GM18520 (cell line): Measurements from ENCODE around the gene ADGRA3.
"Not testable (repeated sequence)": the region's sequence is repeated elsewhere in the genome, so short reads cannot be mapped to it uniquely, and the experiment has no call there.

ENCODE experiments used
- ATAC-seq: cut with Tn5 transposase; IDR thresholded peaks from one replicate; pipeline ENCODE4 v1.9.1; 2021; ENCODE audit not compliant: unreplicated experiment

ADGRA3 gene

DNA sequence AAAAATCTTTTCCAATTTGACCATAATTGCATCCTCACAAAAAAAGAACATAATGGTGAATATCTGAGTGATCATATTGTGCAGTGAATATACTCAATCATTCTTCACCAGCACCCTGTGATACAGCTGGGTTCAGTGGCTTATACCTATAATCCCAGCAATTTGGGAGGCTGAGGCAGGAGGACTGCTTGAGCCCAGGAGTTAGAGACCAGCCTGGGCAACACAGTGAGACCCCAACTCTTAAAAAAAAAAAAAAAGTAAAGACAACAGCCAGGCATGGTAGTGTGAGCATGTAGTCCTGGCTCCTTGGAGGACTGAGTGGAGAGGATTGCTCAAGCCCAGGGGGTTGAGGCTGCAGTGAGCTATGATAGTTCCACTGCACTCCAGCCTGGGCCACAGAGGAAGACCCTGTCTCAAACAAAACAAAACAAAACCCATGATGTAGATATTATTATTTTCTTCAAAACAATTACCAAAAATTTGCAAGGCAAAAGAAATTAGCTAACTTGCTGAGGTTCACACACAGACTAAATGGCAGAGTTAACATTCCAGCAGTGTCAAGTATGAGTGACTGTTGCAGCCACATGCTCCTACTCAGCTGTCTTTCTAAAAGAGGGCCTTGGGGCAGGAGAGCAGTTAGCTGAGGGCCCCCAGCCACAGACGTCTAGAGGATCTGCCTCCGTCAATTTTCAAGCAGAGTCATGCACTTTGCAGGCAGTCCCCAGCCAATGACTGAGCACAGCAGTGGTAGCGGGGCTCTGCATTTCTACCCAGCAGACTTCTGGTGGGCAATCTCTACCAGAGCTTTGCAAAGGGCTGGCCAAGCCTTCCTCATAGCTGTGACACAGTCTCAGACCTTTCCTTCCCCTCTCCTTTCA lies 33.4 kb downstream of the ADGRA3 start:
- no peak for ATAC-seq

DNA sequence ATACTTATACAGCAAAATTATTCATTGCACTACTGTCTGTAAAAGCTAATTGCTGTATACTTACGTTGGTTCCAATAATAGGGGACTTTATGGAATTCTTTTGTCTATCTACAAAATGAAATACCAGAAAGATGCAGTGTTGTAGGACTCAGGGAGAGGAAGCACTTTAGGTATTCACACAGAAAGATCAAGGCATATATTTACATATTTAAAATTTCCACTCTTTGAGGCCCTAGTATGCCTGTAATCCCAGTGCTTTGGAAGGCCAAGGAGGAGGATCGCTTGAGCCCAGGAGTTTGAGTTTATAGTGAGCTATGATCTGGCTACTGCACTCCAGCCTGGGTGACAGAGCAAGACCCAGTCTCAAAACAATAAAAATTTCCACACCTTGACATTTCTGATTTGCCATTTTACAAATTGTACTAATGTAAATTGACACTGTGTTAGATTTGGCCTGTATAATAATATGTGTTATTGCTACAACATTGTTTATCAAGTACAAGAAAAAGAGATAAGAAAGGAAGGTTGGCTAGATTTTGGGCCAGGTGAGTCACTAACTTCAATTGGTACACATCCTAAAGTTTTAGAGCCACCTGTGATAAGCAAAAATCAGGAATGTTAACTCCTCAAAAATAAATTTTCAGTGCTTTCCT lies 35.1 kb downstream of the ADGRA3 start:
- ATAC-seq: no peak

DNA sequence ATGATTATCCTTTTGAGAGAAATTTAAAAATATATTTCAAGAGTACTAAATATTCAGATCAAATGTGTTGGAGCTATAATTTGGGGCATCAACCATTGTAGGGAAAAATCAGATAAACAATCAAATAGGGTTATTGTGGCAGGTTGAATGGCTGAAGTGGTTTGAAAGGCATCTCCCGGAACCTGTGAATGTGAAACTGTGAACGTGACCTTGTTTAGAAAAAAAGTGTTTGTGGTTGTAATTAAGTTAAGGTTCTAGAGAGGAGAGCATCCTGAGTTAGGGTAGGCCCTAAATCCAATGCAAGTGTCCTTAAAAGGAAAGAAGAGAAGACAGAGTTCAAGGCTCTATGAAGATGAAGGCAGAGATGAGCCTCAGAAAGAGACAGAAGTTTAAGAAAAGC lies 37.4 kb downstream of the ADGRA3 start:
- ATAC-seq: no peak

DNA sequence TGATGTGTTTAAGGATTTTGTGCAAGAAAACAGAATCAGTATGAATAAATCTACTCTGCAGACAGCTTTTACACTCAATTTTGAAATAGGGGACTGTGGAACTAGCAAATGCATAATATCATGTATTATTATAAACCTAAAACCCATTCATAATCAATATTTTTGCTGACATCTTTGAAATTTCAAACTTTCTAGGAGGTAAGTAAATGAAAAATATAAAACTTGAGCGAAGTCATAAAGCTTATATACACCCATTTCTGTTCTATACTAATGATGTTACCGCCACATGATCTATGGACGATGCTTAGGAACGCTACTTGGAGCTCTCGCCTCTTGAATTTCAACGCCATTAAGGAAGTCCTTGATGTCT lies 38.1 kb downstream of the ADGRA3 start:
- ATAC-seq: no peak

DNA sequence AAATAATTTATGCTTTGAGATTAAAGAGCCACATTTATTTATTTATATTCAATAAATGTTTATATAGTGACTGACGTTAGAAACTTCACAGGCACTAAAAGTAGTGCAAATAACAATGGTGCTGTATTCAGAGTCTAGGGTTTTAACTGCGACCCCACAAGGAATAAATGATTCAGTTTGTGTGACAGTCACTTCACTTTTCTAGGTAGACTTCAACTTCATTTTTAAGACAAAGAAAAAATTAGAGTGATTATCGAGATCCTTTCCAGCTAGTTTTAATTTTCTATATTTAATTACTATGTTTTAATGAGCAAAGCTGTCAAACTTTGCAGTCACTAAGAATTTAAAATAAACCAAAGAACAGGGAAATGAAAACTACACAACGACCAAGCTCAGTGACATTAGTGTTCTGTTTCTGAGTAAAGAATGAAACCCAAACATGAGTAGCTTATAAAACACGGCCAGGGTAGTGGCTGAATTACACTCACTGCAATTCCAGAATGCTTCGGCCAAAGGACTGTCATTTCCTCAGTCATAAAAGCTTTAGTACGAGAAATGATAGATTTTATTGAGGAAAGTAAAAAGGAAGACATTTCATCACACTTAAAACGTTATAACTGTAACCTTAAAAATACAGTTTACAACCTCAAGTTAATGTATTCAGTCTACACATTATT lies 38.6 kb downstream of the ADGRA3 start:
- no peak for ATAC-seq

DNA sequence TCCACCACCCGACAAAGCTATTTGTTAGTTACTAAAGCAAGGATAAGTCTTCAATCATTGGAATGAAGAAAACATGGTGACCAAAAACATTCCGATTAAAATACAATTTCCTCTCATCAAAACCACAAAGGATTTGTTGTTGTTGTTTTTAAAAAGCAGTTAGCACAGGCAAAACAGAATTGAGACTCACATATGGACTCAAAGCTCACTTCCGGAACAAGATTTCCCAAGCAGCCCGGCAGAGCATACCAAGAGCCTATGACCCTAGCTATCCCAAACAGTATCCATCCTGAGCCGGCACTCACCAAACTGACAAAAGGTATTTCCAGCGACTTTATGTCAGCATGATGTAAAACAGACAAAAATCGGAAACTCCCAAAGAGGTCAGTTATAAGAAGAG lies 39.9 kb downstream of the ADGRA3 start:
- ATAC-seq: no peak

DNA sequence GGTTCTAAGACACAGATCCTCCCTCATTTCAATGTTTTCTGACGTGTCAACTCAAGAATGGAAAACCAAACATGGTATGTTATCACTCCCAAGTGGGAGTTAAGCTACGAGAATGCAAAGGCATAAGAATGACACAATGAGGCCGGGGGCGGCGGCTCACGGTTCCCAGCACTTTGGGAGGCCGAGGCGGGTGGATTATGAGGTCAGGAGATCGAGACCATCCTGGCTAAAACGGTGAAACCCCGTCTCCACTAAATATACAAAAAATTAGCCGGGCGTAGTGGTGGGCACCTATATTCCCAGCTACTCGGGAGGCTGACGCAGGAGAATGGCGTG lies 40.6 kb downstream of the ADGRA3 start:
- ATAC-seq: not testable (repeated sequence)

DNA sequence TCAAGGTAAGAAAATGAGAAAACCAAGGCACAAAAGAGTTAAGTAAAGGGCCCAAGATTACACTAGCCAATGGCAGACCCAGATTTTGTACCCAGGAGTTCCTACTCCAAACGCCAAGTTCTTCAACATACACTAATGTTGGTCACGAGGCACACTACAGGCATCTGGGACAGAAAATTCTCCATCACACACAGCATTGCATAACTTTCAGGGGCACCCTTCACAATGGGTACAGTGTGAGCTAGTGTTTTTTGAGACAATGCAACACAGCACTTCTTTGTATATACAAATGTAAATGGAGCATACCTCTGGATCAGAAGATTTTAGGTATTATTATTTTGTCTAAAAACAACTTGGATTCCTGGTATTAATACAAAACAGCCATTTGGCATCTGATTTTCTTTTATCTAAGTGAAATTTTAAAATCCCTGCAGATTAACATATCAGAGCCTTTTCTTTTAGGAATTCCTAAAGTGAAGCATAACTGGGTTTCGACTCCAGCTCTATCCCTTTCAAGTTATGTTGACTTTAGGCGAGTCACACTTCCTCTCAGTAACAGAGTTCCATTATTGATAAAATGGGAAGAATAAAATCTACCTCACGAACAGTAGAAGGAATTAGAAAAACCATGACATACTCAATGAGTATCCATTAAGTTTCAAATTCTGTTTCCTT lies 41.1 kb downstream of the ADGRA3 start:
- no peak for ATAC-seq

DNA sequence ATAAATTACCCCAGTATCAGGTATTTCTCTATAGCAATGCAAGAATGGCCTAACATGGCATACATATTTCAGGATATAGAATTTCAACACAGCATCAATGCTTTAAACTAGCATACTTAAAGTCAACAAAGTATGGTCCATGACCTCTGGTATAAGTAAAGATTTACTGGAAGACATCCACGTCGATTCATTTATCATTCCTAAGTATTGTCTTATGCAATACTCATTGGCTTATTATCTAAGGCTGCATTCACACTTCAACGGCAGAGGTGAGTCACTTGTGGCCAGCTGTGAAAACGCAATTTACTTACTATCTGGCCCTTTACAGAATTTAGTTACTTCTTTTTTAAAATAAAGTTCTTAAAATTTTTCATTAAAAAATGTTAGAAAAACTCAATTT lies 42.6 kb downstream of the ADGRA3 start:
- ATAC-seq: no peak

DNA sequence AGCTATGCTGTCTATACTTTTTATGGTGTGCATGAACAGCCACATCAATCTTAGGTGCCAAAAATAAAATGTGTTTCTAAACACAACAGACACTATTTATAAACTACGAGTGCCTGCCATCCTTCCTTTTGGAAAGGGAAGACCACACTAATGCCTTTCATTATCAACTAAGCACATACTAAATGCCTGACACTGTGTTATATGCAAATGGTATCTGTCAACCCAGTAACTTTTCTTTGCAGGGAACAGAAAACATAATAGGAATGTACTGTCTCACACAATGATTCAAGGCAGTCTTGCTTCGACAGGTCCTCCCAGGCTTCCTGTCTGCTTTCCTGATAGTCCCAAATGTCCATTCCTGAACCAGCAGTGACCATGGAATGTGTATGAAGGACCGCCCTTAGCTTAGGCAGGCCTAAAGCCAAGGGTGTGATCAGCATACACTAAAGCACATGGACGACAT lies 43.8 kb downstream of the ADGRA3 start:
- no peak for ATAC-seq

DNA sequence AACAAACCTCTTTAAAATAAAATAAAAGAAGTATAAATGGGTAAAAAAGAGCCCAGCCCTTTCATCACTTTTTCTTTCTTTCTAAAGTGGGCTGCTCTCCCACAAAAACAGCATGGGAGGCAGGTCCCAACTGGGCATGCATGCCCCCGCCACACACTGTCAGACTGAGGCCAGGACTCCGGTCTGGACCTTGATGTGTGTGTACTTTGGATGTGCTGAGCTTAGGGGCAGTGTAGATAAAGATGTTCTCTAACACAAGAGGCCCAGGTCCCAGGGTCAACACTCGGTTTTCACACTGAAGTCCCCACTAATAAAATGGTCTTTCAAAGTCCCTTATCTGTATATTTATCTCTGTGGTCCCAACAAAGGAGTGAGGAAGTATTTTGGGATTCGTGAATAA lies 44.4 kb downstream of the ADGRA3 start:
- ATAC-seq: no peak

DNA sequence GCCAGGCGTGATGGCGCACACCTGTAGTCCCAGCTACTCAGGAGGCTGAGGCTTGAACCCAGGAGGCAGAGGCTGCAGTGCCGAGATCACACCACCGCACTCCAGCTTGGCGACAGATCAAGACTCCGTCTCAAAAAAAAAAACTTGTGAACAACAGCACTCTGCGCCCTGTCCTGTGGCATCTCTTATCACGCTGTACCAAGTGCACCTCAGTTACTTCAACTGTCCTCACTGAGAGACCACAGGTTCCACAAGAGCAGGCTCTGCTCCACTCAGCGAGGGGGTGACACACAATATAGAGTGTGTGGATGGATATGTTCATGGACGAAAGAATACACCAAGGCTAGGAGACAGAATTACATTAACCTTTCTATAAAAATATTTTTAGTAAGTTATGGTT lies 49.3 kb downstream of the ADGRA3 start:
- ATAC-seq: no peak

DNA sequence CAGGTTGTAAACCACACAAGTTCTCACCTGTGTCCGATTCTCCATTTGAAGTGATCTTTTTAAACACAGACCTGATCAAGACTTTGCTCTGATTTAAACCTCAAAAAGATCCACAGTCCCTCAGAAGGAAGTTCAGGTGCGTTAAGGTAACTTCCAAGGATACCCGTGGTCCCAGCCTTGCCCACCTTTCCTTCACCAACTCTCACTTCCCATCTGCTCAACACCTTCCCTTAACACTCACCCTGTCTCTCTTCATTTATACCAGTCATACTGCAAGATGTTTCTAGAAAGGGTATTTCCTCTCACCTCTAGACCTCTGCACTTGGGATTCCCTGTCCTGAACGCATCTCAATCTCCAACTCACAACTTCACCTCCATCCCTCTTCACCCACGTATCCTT lies 49.9 kb downstream of the ADGRA3 start:
- ATAC-seq: no peak

DNA sequence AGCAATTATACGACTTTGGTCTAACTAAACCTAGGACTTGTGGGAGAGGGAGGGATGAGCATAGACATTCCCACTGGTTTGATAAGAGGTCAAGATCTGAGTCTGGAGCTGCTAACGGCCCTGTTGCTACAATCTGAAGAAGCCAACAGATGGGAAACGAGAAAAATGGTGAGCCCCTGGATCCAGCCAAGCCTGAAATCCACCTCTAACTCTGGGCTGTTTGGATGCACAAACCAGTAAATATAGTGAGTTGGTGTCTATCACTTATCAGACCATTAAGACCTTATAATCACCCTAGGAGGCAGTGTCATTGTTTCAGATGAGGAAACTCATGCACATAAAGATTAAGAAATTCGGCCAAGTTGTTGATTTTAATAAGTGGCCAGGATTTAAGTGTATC lies 50.5 kb downstream of the ADGRA3 start:
- ATAC-seq: no peak

DNA sequence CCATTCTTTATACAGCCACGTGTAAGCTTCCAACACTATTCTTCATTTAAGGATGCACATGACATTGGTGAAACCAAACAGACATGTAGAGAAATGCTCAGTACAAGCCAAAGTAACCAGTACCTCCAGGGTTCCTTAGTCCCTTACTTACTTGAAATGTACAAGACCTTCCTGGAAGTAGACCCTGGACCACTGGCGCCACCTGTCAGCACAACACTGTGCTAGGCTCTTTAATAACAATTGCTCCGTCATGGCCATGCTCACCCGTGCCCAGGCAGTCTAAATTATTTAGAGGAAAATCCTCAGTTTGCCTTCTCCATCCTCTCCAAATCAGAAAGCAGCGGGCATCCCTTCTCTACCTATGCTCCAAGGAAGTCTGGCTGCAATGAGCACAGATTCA lies 52.7 kb downstream of the ADGRA3 start:
- no peak for ATAC-seq

DNA sequence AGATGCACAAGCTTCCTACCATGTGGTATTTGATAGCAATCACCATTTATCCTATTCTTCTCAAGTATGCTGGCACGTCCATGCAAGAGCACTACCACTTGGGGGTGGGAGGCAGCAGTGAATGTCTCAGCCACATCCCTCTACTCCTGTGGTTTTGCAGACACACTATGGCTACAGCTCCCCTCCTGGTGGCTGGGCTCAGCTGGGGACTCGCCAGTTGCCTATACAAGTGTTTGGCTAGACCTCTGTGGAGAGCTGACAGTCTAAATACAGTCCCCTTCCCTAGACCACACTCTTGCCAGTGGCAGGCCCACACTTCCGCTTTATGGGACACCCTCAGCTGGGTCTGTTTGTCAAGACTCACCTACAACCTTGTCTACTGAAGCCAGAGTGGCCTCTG lies 53.2 kb downstream of the ADGRA3 start:
- ATAC-seq: no peak

DNA sequence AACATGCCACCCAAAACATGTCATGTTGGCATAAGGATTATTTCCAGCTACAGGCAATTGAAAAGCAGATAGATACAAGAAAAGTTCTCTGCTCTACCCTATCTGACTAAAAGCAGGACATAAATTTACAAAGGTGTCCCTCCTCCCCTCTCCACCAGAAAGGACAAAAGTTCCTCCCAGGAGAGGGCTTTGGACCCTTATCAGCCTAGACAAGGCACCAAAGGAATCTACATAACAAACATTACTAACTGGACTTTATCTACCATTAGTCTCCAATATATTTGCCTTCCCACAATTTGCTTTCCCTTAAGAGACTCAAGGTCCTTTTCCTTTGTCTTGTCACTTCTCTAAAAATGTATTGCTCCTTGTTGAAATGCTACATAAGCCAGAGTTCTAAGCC lies 55.6 kb downstream of the ADGRA3 start:
- no peak for ATAC-seq

DNA sequence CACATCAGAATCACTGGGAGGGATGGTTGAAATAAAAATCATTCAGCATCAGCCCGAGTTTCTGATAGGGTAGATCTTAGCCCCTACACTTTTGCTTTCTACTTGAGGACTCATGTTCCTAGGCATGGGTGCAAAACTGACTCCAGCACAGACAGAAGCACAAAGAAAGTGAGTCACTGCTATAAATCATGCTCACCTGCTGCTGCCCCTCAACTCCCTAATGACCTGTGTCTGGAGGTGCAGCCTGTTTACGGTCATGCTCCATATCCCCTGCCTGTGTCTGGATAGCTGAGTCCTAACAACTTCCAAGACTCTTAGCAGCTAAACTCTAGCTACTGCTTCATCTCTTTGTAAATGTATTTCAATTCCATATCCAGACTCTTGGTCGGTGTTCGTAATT lies 57.8 kb downstream of the ADGRA3 start:
- no peak for ATAC-seq

DNA sequence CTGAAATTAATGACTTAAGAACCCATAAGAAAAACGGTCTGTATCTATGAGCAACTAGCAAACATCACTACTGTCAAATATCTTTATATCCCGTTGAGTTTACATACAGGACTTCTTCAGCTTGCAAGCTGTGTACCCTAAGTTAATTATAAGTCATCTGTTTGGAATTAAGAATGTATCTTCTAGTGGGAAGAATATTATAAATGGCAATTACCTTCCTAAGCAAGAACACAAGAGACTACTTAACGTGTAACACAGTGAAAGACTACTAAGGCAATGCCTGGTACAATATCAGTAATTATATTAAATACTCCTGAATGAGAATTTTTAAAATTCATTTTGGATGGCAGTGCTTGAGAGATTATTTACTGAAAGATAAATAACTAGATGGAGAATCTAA lies 58.5 kb downstream of the ADGRA3 start:
- ATAC-seq: no peak

DNA sequence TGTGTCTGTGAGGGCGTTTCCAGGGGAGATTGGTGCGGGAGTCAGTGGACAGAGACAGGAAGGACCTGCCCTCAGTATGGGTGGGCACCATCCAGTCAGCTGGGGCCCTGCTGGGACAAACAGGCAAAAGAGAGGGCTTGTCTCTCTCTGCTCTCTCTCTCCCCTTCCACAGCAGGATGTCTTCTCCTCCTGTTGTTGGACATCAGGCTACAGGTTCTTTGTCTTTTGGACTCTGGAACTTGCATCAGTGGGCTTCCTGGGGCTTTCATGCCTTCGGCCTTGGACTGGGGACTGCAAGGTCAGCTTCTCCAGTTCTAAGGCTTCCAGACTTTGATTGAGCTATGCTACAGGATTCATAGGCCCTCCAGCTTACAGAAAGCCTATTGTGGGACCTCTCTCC lies 59.6 kb downstream of the ADGRA3 start:
- no peak for ATAC-seq

DNA sequence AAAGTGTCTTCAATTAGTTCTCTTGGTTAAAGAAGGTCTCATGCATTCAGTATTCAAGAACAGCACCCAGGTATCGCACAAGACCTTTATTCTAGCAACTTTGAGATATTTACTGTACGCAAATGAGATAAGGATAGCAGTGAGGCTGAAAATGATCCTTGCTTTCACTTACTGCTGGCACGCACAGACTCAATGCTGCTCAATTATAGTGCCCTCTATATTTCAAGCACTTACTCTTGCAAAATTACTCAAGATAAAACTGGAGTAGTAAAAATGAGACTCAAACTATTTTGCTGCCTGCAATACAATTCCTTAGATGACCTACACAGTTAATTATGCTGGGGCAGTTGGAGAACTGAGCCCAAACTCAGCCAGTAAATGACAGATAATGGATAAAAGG lies 60.9 kb downstream of the ADGRA3 start:
- ATAC-seq: no peak
